Measurements from ENCODE around the gene MT1F.

DNA sequence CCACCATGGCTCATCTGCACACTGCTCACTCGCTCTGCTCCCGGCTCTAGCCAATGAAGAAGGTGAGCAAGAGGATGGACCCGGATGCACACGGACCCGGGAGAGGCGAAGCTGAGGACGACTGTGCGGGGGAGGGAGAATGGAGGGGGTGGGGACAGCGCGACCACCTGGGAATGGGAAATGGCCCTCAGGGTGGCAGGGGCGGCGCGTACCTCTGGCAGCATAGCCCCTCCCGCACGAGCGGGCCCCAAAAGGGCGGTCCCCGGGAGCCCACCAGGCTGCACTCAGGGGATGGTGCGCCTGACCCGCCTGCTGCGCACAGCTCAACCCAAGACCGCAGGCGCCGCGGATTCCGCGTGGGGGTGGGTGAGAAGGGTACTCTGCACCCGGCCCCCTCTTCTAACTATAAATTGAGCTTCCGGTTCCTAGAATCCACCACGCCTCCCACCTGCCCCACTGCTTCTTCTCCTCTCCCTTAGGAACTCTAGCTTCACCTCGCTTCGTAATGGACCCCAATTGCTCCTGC is 18.0 kb downstream of the MT1F start:
- TF ChIP-seq EP300 (IDR thresholded peaks at IDR 0.05) (no peak), POLR2A (IDR thresholded peaks at IDR 0.05) (no peak)
- TF ChIP-seq, protein P1, sequence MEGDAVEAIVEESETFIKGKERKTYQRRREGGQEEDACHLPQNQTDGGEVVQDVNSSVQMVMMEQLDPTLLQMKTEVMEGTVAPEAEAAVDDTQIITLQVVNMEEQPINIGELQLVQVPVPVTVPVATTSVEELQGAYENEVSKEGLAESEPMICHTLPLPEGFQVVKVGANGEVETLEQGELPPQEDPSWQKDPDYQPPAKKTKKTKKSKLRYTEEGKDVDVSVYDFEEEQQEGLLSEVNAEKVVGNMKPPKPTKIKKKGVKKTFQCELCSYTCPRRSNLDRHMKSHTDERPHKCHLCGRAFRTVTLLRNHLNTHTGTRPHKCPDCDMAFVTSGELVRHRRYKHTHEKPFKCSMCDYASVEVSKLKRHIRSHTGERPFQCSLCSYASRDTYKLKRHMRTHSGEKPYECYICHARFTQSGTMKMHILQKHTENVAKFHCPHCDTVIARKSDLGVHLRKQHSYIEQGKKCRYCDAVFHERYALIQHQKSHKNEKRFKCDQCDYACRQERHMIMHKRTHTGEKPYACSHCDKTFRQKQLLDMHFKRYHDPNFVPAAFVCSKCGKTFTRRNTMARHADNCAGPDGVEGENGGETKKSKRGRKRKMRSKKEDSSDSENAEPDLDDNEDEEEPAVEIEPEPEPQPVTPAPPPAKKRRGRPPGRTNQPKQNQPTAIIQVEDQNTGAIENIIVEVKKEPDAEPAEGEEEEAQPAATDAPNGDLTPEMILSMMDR (IDR thresholded peaks at IDR 0.05): no peak

Measured in gastroesophageal sphincter (tissue), 3 donors.